LNCAP (cell line): ENCODE results near the gene MST1R.

Experiments
- CTCF ChIP-seq: fragments of 450-650 bp; IDR thresholded peaks from 2 replicates; pipeline ENCODE4 v1.5.1; 2017; ENCODE audit warnings: mild to moderate bottlenecking

MST1R gene

DNA sequence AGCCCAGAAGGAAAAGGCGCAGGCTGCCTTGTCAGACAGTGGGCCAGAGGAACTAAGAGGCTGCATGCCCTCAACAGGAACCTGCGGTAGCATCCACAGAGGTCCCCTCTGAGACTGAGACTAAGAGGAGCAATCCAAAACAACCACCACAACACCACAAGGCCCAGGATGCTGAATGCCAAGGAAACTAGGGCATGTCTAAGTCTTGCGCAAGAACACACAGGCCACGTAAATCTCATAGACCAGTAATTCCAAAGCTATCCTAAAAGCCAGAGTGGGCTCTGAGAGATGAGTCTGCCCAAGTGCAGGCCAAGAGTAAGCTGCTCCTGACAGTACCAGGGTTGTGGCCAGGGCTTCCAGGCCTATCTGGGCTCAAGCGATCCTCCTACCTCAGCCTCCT, 13.0 kb upstream of the MST1R start:
- TF ChIP-seq CTCF, result no peak

DNA sequence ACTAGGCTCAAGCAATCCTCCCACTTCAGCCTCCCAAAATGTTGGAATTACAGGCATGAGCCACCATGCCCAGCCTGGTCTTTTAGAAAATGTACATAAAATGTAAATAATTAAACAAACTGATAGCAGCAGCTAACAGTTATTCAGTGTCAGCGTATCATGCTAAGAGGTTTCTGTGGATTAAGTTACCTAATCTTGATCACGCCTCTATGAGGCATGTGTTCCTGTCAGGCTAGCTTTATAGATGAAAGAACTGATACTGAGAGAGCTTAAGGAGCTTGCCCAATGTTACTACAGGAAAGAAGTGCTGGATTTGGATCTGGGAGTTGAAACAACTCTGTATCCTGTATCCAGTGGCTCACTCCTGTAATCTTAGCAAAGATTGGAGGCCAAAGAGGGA, 11.2 kb upstream of the MST1R start:
- TF ChIP-seq CTCF, result no peak

DNA sequence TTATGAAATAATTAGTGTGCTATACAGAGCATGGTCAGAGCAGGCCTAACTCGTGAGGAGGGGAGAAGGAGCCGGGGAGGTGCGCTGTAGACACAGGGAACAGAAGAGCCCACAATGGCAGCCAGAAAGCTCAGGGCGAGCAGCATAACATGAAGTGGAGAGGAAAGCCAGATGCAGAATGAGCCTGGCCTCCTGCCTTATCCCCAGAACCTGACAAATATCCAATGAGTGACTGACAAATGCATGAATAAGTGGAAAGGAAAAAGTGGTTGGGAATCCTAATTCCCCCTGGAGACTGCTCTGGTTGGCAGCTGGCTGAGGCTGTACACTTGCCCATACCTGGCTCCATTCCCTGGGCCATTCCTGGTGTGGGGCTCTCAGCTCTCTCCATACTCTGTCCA, 9.2 kb upstream of the MST1R start:
- no peak for TF ChIP-seq CTCF

DNA sequence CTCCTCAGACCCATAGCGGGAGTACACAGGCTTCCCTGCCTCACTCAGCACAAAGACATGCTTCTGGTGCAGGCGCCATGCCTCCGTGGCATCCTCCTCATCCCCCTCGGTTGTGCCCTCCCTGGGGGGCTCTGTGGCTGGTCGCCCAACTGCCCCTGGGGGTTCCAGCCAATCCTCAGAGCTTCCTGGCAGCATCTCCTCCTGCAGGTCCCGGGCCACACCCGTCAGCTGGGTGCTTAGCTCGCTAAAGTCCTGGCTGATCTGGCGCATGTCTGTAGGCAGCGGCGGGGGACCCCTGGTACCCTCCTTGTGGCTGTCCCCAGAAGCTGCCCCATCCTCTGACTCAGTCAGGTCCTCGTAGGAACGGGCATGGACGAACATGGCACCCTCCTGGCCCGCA, 7.9 kb upstream of the MST1R start:
- TF ChIP-seq CTCF, result no peak

DNA sequence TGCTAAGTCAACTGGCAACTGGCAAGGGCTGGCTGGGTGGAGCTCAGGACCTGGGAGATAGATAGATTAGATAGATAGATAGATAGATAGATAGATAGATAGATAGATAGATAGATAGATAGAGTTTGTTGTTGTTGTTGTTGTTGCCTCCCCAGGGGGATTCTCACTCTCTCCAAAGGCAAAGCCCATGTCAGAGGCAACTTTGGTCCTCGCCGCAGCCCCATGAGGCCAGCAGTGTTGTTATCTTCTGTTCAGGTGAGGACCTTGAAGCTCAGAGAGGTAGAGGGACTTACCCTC, 7.4 kb upstream of the MST1R start:
- TF ChIP-seq CTCF, result no peak

- no peak for TF ChIP-seq CTCF
Observed at GRCh38 chr3:49910409-49911123, 6.9 kb upstream of the MST1R start.

- no peak for TF ChIP-seq CTCF
Observed at GRCh38 chr3:49908373-49909199, 4.9 kb upstream of the MST1R start.
